SKM-1 (cell line): Measurements from ENCODE around the gene ACSM2A.
"Not testable (repeated sequence)": the region's sequence is repeated elsewhere in the genome, so short reads cannot be mapped to it uniquely, and the experiment has no call there.

ENCODE experiments used
- DNase-seq: peaks from one replicate; lab custom pipeline; 2025; ENCODE audit not compliant: unreplicated experiment; lab: John Stamatoyannopoulos, UW

Gene ACSM2A

GRCh38 chr16:20451364-20451763 is at the start of gene ACSM2A:
TSS of gene ACSM2A (plus strand) at chr16:20451521. CDS start at chr16:20460115, 8,594 bp downstream.
- not testable (repeated sequence) for DNase-seq

GRCh38 chr16:20402651-20403050 is 48.7 kb upstream of the ACSM2A start:
- no peak for DNase-seq

GRCh38 chr16:20404637-20405036 is 46.7 kb upstream of the ACSM2A start, which contains the start of gene PDILT:
TSS of gene PDILT (minus strand) at chr16:20404737. CDS start at chr16:20399300, 5,437 bp downstream.
- DNase-seq = no peak

- no peak for DNase-seq
Measured at GRCh38 chr16:20409398-20410120, 41.8 kb upstream of the ACSM2A start, which contains the start of gene ACSM5. TSS of gene ACSM5 (plus strand) at chr16:20409534. CDS start at chr16:20411485, 1,951 bp downstream.

GRCh38 chr16:20410121-20410723 is 41.1 kb upstream of the ACSM2A start:
- DNase-seq = no peak

- DNase-seq = no peak
Measured at GRCh38 chr16:20411055-20411454, 40.3 kb upstream of the ACSM2A start.

- DNase-seq = no peak
Measured at GRCh38 chr16:20415541-20415940, 35.8 kb upstream of the ACSM2A start.

- DNase-seq = not testable (repeated sequence)
Measured at GRCh38 chr16:20419093-20419492, 32.2 kb upstream of the ACSM2A start.

- not testable (repeated sequence) for DNase-seq
Measured at GRCh38 chr16:20421748-20422147, 29.6 kb upstream of the ACSM2A start.

GRCh38 chr16:20423772-20424128 is 27.6 kb upstream of the ACSM2A start:
- not testable (repeated sequence) for DNase-seq

- DNase-seq = no peak
Measured at GRCh38 chr16:20424129-20424866, 27.0 kb upstream of the ACSM2A start.

GRCh38 chr16:20427401-20427797 is 23.9 kb upstream of the ACSM2A start:
- DNase-seq = not testable (repeated sequence)

GRCh38 chr16:20429499-20429898 is 21.8 kb upstream of the ACSM2A start:
- DNase-seq = not testable (repeated sequence)

GRCh38 chr16:20430480-20430879 is 20.8 kb upstream of the ACSM2A start:
- DNase-seq = not testable (repeated sequence)

GRCh38 chr16:20430948-20431347 is 20.4 kb upstream of the ACSM2A start:
- DNase-seq = no peak

- not testable (repeated sequence) for DNase-seq
Measured at GRCh38 chr16:20438950-20439349, 12.4 kb upstream of the ACSM2A start.

- not testable (repeated sequence) for DNase-seq
Measured at GRCh38 chr16:20439820-20440231, 11.5 kb upstream of the ACSM2A start.

- not testable (repeated sequence) for DNase-seq
Measured at GRCh38 chr16:20440731-20441130, 10.6 kb upstream of the ACSM2A start.

GRCh38 chr16:20441191-20441590 is 10.1 kb upstream of the ACSM2A start:
- DNase-seq = no peak

- DNase-seq = not testable (repeated sequence)
Measured at GRCh38 chr16:20441859-20442258, 9.5 kb upstream of the ACSM2A start.

- not testable (repeated sequence) for DNase-seq
Measured at GRCh38 chr16:20446652-20447393, 4.5 kb upstream of the ACSM2A start.
